PFSK-1 (cell line): ENCODE measurements around the gene GGCX.

Source experiments
- POLR2AphosphoS5 ChIP-seq: IDR thresholded peaks from 2 replicates; pipeline ENCODE4 v1.6.1; 2012; ENCODE audit warnings: low read depth, mild to moderate bottlenecking, control low read depth, low read length, moderate library complexity
- TF ChIP-seq, protein P1 (sequence below), 2 experiments: IDR thresholded peaks; 2 replicates each; pipeline versions ENCODE4 v1.6.1 to v1.8.0; 2011 to 2012; ENCODE audit warnings: low read depth in 2 of 2, low read length in 2 of 2, control low read depth in 1 of 2, inconsistent platforms in 1 of 2, mild to moderate bottlenecking in 1 of 2, moderate library complexity in 1 of 2; ENCODE audit not compliant: insufficient read depth in 1 of 2

DNA sequence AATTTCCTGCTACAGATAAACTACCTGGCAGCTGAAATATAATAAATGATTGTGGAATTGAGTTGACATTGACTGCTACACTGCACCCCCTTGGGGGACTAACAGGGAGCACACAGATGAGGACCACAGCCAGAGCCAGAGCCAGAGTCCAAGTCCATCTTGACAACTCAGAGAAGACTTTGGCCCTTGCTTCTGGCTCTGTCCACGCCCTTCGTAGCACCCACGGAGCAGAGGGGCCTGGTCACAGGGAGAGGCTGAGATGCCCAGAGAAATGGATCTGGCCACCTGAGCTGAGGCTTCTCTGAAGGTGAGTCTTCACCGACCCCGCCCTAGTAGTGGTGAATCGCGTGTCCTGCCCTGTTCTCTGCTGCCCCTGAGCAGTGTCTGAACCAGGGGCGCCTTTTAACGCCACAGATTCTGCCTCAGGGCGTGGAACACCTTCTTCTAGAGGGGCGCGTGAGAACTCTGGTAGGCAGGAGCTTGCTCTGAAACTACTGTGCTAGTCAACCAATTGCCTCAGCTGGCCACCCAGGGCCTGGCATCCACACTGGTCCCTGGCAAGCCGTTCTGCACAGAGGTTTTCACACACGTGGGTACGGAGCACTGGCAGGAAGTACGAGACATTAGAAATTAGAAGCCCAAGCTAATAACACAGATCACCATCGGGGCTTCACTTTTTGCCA lies 58.0 kb downstream of the GGCX start:
- TF ChIP-seq, protein P1, sequence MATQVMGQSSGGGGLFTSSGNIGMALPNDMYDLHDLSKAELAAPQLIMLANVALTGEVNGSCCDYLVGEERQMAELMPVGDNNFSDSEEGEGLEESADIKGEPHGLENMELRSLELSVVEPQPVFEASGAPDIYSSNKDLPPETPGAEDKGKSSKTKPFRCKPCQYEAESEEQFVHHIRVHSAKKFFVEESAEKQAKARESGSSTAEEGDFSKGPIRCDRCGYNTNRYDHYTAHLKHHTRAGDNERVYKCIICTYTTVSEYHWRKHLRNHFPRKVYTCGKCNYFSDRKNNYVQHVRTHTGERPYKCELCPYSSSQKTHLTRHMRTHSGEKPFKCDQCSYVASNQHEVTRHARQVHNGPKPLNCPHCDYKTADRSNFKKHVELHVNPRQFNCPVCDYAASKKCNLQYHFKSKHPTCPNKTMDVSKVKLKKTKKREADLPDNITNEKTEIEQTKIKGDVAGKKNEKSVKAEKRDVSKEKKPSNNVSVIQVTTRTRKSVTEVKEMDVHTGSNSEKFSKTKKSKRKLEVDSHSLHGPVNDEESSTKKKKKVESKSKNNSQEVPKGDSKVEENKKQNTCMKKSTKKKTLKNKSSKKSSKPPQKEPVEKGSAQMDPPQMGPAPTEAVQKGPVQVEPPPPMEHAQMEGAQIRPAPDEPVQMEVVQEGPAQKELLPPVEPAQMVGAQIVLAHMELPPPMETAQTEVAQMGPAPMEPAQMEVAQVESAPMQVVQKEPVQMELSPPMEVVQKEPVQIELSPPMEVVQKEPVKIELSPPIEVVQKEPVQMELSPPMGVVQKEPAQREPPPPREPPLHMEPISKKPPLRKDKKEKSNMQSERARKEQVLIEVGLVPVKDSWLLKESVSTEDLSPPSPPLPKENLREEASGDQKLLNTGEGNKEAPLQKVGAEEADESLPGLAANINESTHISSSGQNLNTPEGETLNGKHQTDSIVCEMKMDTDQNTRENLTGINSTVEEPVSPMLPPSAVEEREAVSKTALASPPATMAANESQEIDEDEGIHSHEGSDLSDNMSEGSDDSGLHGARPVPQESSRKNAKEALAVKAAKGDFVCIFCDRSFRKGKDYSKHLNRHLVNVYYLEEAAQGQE (IDR thresholded peaks at IDR 0.05; ENCODE audit: insufficient read depth in 1 of 2, low read depth in 2 of 2, low read length in 2 of 2): no peak
- no peak for TF ChIP-seq POLR2AphosphoS5
